ENCODE data around the gene LRCH3.

The LRCH3 gene

GRCh38 chr3:197830308-197830966 is 39.4 kb downstream of the LRCH3 start:
- TF ChIP-seq SALL2 (tag by site-specific recombination; IDR thresholded peaks at IDR 0.05; ENCODE audit: borderline replicate concordance): no peak
- TF ChIP-seq ZSCAN4 (tag by site-specific recombination; IDR thresholded peaks at IDR 0.05): no peak
- TF ChIP-seq ZNF768 (tag by site-specific recombination; IDR thresholded peaks at IDR 0.05): no peak
- no peak for TF ChIP-seq SP3 (tag by site-specific recombination; IDR thresholded peaks at IDR 0.05)
- TF ChIP-seq, protein P1, sequence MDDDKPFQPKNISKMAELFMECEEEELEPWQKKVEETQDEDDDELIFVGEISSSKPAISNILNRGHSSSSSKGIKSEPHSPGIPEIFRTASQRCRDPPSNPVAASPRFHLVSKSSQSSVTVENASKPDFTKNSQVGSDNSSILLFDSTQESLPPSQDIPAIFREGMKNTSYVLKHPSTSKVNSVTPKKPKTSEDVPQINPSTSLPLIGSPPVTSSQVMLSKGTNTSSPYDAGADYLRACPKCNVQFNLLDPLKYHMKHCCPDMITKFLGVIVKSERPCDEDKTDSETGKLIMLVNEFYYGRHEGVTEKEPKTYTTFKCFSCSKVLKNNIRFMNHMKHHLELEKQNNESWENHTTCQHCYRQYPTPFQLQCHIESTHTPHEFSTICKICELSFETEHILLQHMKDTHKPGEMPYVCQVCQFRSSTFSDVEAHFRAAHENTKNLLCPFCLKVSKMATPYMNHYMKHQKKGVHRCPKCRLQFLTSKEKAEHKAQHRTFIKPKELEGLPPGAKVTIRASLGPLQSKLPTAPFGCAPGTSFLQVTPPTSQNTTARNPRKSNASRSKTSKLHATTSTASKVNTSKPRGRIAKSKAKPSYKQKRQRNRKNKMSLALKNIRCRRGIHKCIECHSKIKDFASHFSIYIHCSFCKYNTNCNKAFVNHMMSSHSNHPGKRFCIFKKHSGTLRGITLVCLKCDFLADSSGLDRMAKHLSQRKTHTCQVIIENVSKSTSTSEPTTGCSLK (tag by site-specific recombination; IDR thresholded peaks at IDR 0.05): no peak
- TF ChIP-seq, protein P2, sequence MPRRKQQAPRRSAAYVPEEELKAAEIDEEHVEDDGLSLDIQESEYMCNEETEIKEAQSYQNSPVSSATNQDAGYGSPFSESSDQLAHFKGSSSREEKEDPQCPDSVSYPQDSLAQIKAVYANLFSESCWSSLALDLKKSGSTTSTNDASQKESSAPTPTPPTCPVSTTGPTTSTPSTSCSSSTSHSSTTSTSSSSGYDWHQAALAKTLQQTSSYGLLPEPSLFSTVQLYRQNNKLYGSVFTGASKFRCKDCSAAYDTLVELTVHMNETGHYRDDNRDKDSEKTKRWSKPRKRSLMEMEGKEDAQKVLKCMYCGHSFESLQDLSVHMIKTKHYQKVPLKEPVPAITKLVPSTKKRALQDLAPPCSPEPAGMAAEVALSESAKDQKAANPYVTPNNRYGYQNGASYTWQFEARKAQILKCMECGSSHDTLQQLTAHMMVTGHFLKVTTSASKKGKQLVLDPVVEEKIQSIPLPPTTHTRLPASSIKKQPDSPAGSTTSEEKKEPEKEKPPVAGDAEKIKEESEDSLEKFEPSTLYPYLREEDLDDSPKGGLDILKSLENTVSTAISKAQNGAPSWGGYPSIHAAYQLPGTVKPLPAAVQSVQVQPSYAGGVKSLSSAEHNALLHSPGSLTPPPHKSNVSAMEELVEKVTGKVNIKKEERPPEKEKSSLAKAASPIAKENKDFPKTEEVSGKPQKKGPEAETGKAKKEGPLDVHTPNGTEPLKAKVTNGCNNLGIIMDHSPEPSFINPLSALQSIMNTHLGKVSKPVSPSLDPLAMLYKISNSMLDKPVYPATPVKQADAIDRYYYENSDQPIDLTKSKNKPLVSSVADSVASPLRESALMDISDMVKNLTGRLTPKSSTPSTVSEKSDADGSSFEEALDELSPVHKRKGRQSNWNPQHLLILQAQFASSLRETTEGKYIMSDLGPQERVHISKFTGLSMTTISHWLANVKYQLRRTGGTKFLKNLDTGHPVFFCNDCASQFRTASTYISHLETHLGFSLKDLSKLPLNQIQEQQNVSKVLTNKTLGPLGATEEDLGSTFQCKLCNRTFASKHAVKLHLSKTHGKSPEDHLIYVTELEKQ (tag by site-specific recombination; IDR thresholded peaks at IDR 0.05; ENCODE audit: borderline replicate concordance): no peak
- no peak for TF ChIP-seq BCL11B (tag by site-specific recombination; IDR thresholded peaks at IDR 0.05; ENCODE audit: low read depth)
- no peak for TF ChIP-seq SCRT2 (tag by site-specific recombination; IDR thresholded peaks at IDR 0.05)
- no peak for TF ChIP-seq ZNF701 (tag by site-specific recombination; IDR thresholded peaks at IDR 0.05)
- no peak for TF ChIP-seq ZNF660 (tag by site-specific recombination; IDR thresholded peaks at IDR 0.05)
- TF ChIP-seq ELK4 (IDR thresholded peaks at IDR 0.05; ENCODE audit: borderline replicate concordance, low read depth, low read length): no peak
- TF ChIP-seq ZNF274 (IDR thresholded peaks at IDR 0.05; ENCODE audit: low read length): no peak
- no peak for TF ChIP-seq ZNF274 (tag by site-specific recombination; IDR thresholded peaks at IDR 0.05; ENCODE audit: borderline replicate concordance)
- TF ChIP-seq GLIS1 (tag by site-specific recombination; IDR thresholded peaks at IDR 0.05): no peak
- no peak for TF ChIP-seq ZNF266 (tag by site-specific recombination; IDR thresholded peaks at IDR 0.05; ENCODE audit: low read depth)
- Histone ChIP-seq H3K9me3 (ENCODE audit: control insufficient read depth, insufficient read depth, low read depth, low read length) (no peaks in the 10 kb centered on the region), H3K4me3 (ENCODE audit: low read depth, low read length) (no peak overlapping the region), H3K4me1 (ENCODE audit: control insufficient read depth, insufficient read depth, low read length) (no peaks in the 10 kb centered on the region), H3K36me3 (ENCODE audit: control insufficient read depth in 2 of 2, insufficient read depth in 1 of 2, low read length in 2 of 2) (peaks cover 20 to 73% of the 10 kb centered on the region in 2 experiments), H3K27ac (ENCODE audit: extremely low read depth, low read depth, low read length) (no peak overlapping the region)
- CTCF ChIA-PET: no interaction called here
- POLR2A ChIA-PET: no interaction called here

DNA sequence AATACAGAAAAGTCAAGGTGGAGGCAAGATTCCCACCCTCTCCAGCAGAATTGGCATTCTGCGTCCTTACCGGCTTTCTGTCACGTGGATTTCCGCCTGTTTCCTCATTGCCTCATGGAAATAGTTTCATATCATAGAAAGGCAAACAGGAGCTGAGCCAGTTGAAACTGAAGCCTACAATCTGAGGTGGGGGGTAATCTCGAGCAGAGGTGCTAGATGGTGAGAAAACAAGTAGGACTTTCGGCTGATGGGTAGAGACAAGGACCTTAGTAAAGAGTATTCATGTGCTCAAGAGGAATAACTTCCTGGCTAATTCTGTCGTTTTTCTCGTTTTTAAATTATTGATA is 39.9 kb downstream of the LRCH3 start:
- Histone ChIP-seq H3K4me3 (ENCODE audit: low read depth, low read length) (no peak overlapping the region), H3K9me3 (ENCODE audit: control insufficient read depth, insufficient read depth, low read depth, low read length) (no peaks in the 10 kb centered on the region), H3K36me3 (ENCODE audit: control insufficient read depth in 2 of 2, insufficient read depth in 1 of 2, low read length in 2 of 2) (peaks cover 20 to 76% of the 10 kb centered on the region in 2 experiments), H3K27ac (ENCODE audit: extremely low read depth, low read depth, low read length) (no peak overlapping the region), H3K4me1 (ENCODE audit: control insufficient read depth, insufficient read depth, low read length) (no peaks in the 10 kb centered on the region)
- ChIA-PET POLR2A (no interaction called here), CTCF (no interaction called here)
- TF ChIP-seq FEZF1 (tag by site-specific recombination; IDR thresholded peaks at IDR 0.05) (no peak), GFI1B (tag by site-specific recombination; IDR thresholded peaks at IDR 0.05) (no peak), ZBTB21 (tag by site-specific recombination; IDR thresholded peaks at IDR 0.05) (no peak), RBAK (tag by site-specific recombination; IDR thresholded peaks at IDR 0.05) (no peak), ZNF664 (tag by site-specific recombination; IDR thresholded peaks at IDR 0.05) (no peak), ZBTB6 (tag by site-specific recombination; IDR thresholded peaks at IDR 0.05) (no peak), ZNF707 (tag by site-specific recombination; IDR thresholded peaks at IDR 0.05) (no peak), SP7 (tag by site-specific recombination; IDR thresholded peaks at IDR 0.05) (no peak), MYNN (tag by site-specific recombination; IDR thresholded peaks at IDR 0.05; ENCODE audit: borderline replicate concordance) (no peak), REPIN1 (tag by site-specific recombination; IDR thresholded peaks at IDR 0.05; ENCODE audit: low read depth) (no peak), ZNF76 (tag by site-specific recombination; IDR thresholded peaks at IDR 0.05; ENCODE audit: borderline replicate concordance, low read depth) (no peak), ZBTB8A (tag by site-specific recombination; IDR thresholded peaks at IDR 0.05) (no peak), ZNF37A (tag by site-specific recombination; IDR thresholded peaks at IDR 0.05) (no peak), ZNF501 (tag by site-specific recombination; IDR thresholded peaks at IDR 0.05) (no peak)

Data from HEK293 (cell line).